ENCODE results near the gene ALK.

GRCh38 chr2:29526587-29527586 is 394.5 kb downstream of the ALK start:
- TF ChIP-seq CTCF (IDR thresholded peaks at IDR 0.05; ENCODE audit: borderline replicate concordance, extremely low read depth, low read length, poor library complexity, severe bottlenecking) (no peak), EZH2 (IDR thresholded peaks at IDR 0.05; ENCODE audit: borderline replicate concordance, low read depth, low read length, severe bottlenecking) (no peak)

Data from DND-41 (cell line).